Uterus (tissue), 2 donors: Measurements from ENCODE around the gene NUBP2.

Experiments
- CTCF ChIP-seq, 4 experiments: fragments of 200-600 bp in 2 of 4; fragments of 450-650 bp in 2 of 4; sonication (generic) in 2 of 4; IDR thresholded peaks; one replicate each; pipeline ENCODE4 v1.5.1; 2016 to 2019; ENCODE audit warnings: antibody characterized with exemption in 4 of 4, mild to moderate bottlenecking in 2 of 4, moderate library complexity in 1 of 4
- POLR2A ChIP-seq, 2 donors: fragments of 450-650 bp; IDR thresholded peaks; one replicate each; pipeline ENCODE4 v1.6.1; 2016; ENCODE audit warnings: antibody characterized with exemption in 2 of 2, mild to moderate bottlenecking in 1 of 2, moderate library complexity in 1 of 2

GRCh38 chr16:1771864-1772361, 10.8 kb upstream of the NUBP2 start:
- TF ChIP-seq CTCF (IDR thresholded peaks at IDR 0.05) (no peak), POLR2A (IDR thresholded peaks at IDR 0.05) (no peak)
